ENCODE measurements around the gene ARHGAP44.
A peak's percentile ranks its signal among the peaks of the same experiment; 100 is the strongest.

ARHGAP44 gene

DNA sequence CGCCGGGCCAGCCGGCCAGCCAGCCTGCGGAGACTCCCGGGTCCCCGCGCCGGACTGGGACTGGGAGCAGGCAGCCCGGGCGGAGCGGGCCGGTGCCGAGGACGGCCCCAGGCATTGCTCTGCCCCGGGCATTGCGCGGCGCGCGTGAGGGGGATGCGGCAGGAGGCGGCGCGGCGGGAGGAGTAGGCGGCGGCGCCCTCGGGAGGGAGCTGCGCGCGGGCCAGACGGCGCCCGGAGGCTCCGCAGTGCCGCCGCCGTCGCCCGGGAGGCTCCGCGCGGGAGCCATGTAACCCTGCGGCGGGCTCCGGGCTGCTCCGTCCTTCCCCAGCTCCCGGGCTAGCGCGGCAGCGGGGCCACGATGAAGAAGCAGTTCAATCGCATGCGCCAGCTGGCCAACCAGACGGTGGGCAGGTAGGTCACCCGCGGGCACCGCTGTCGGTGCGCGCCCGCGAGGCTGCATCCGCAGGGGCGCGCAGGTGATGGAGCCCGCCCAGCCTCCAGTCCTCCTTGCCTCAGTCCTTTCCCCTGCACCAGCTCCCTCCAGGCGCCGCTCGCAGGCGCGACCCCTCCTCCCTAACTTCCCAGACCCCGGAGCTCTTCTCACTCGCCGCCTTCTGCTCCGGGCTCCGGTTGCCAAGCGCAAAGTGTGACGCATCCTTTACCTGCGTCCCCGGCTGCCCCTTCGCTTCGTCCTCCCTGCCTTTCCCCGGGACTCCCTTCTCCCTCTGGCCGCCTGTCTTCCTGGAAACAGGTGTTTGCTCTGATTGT, at the start of gene ARHGAP44:
Gene ARHGAP44 (plus strand): TSS at position 18 of the 768 bp plus-strand sequence. CDS start 341 bp downstream, at position 359.
- DNase-seq (ENCODE audit: low spot score), result peak; percentile 71

DNA sequence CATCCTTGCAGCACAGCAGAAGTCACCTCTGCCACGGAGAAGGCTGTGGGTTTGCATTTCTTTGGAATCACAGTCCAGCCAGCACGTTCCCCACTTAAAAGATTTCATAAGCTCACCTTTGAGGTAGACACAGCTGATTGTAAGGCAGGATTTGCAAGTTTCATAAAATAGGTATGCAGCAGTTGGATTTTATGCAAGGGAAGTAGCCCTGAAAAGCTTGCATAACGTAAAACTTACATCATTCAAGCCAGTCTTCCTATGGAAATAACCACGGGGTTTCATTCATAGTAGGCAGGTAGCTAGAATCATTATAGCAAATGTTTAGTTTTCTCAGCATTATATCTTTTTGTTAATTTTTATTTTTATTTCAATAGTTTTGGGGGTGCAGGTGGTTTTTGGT, 49.8 kb upstream of the ARHGAP44 start:
- DNase-seq (ENCODE audit: low spot score), result no peak

DNA sequence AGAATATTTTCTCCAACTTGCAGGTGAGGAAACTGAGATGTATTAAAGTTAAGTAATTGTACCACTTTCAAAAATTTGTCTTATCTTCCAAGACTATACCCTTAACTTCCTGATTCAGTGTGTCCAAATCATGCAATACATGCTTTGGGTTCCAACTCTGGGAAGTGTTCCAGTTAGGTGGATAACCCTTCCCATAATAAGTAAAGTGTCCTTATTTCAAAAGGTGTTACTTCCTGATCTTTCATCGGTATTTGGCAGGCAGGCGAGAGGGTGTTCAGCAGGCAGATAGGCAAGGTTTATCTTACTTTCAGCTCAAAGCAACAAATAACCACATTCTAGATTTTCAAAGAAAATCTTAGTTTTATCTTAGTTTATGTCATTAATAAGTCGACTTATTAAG, 46.3 kb upstream of the ARHGAP44 start:
- no peak for DNase-seq (ENCODE audit: low spot score)

DNA sequence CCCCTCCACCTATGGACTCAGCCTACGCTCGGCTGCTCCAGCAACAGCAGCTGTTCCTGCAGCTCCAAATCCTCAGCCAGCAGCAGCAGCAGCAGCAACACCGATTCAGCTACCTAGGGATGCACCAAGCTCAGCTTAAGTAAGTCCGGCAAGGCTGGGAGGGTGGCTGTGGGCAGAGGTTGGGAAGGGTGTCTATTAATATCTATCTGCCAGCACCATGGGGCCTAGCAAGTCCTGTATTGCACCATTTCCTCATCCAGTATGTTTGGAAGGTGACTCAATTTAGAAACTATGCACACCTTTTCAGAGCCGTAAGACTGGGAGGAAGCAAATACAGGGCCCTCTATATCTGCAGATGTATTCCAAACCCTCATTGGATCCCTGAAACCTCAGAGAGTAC, 45.0 kb upstream of the ARHGAP44 start:
- DNase-seq (ENCODE audit: low spot score), result no peak

DNA sequence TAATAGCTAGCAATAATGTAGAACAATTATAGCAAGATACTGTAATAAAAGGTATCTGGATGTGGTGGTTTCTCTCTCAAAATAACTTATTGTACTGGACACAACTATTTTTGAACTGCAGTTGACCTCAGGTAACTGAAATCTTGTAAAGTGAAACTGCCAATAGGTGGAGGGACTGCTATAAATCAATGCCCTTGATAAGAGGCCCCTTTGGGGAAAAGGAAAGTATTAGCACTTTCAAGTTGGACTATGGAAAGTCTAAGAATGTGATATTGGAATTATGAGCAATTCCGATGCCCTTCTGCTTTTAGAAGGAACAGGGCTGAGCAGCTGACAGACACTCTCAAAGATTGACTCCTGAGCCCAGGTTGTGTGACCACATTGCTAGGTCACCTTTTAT, 44.5 kb upstream of the ARHGAP44 start:
- no peak for DNase-seq (ENCODE audit: low spot score)

DNA sequence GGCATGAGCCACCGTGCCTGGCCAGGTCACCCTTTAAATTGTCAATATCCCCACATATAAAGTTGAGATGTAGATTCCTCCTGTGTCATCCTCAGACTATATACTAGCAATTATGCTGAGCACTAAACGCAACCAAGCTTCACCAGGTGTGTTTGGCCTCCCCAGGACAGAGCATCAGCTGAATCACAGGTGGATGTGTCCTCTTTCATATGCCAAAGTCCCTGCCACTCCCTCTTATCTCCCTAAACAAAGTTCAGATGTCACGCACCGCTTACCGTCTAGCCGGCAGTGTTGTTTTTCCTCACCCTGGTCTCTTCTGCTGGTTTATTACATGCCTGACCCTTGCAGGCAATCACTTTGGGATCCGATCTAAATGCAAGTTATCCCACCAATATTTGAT, 43.8 kb upstream of the ARHGAP44 start:
- DNase-seq (ENCODE audit: low spot score), result no peak

- DNase-seq (ENCODE audit: low spot score), result no peak
These were observed 32.5 kb upstream of the ARHGAP44 start for GRCh38 chr17:12756786-12757185.

DNA sequence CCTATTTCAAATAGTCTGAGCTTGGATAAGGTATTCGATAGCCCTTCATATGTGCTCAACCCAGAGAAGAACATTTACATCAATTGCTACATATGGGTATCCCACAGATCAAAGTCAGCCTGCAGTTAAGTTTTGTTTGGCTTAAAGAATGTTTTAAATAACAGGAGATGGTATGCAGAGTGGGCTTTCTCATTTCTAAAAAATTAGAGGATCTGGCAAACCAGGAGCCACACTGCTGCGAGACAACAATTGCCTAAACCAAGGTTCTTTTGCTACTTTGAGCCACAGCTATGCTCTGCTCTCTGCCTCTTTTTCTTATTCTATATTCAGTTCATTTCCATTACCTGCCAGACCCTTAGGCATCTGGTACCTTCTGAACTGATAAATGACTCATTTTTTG, 30.2 kb upstream of the ARHGAP44 start:
- DNase-seq (ENCODE audit: low spot score), result no peak

DNA sequence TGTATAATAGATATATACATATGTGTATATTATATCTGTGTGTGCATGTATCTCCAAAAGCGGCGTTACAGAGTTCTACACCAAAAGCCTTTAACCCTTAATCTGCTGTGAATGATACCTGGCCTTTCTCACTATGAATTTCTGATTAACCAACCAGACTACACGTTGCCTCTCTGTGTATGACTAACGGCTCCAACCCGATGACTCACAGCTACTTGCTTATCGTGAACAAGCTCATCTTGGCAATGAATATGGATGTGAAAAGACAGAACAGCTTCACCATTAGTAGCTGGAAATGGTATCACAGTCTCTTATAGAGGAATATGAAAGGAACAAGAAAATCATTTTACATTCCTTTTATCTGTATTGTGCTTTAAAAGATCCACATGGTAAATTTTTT, 23.8 kb upstream of the ARHGAP44 start:
- DNase-seq (ENCODE audit: low spot score), result peak; percentile 56

GRCh38 chr17:12768255-12768654, 21.0 kb upstream of the ARHGAP44 start:
- no peak for DNase-seq (ENCODE audit: low spot score)

- no peak for DNase-seq (ENCODE audit: low spot score)
These were observed 19.3 kb upstream of the ARHGAP44 start for GRCh38 chr17:12769981-12770380.

GRCh38 chr17:12773153-12773552, 16.1 kb upstream of the ARHGAP44 start:
- no peak for DNase-seq (ENCODE audit: low spot score)

DNA sequence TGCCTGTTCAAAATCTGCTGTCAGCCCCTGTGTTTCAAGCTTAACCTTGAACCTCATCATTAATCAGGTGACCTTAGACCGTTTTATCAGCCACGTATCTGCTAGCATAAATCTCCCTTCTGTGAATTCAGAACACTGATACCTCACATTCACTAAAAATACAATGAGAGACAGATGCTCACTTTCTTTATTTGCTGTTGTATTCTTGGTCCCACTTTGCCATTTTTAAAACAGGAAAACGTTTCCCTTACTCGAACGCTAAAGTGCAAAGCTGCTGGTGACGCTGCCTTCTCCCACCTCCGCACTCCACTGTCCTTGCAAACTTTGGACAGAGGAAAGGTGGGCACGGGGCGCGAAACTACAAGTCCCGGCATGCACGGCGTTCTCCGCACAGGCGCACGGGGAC, 220 bp upstream of the ARHGAP44 start:
- DNase-seq (ENCODE audit: low spot score), result no peak

GRCh38 chr17:12790249-12791106, 1.2 kb downstream of the ARHGAP44 start:
- DNase-seq (ENCODE audit: low spot score), result no peak

GRCh38 chr17:12794919-12795532, 5.7 kb downstream of the ARHGAP44 start:
- DNase-seq (ENCODE audit: low spot score), result no peak

GRCh38 chr17:12800855-12801365, 11.6 kb downstream of the ARHGAP44 start:
- DNase-seq (ENCODE audit: low spot score), result no peak

- no peak for DNase-seq (ENCODE audit: low spot score)
These were observed 17.3 kb downstream of the ARHGAP44 start for GRCh38 chr17:12806630-12807029.

DNA sequence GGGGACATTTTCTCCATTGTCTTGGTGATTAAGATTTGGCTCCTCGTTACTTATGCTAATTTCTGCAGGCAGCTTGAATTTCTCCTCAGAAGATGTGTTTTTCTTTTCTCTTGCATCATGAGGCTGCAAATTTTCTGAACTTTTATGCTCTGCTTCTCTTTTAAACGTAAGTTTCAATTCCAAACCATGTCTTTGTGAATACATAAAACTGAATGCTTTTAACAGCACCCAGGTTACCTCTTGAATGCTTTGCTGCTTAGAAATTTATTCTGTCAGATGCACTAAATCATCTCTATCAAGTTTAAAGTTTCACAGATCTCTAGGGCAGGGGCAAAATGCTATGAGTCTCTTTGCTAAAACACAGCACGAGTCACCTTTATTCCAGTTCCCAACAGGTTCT, 19.4 kb downstream of the ARHGAP44 start:
- no peak for DNase-seq (ENCODE audit: low spot score)

- no peak for DNase-seq (ENCODE audit: low spot score)
These were observed 23.6 kb downstream of the ARHGAP44 start for GRCh38 chr17:12812877-12813276.

DNA sequence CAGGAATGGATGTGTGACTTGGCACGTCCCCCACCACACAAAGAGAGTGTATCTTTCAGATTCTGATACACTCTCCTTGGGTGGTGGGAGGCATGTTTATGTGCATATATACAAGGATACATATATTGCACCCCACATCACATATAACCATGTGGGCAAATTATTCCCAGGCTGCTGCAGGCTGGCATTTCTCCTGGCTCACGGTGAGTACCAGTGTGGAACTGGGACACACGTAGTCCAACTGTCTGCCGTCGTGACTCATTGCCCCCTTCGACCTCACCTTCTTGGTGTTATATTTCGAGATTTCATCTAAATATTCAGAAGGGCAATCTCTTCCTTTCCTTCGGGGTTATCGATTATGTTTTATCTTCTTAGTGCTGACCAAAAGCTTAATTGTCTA, 24.4 kb downstream of the ARHGAP44 start:
- no peak for DNase-seq (ENCODE audit: low spot score)

- DNase-seq (ENCODE audit: low spot score), result no peak
These were observed 25.4 kb downstream of the ARHGAP44 start for GRCh38 chr17:12814718-12815117.

- DNase-seq (ENCODE audit: low spot score), result no peak
These were observed 26.4 kb downstream of the ARHGAP44 start for GRCh38 chr17:12815642-12816141.
